PC-3 (cell line): ENCODE measurements around the gene BRD4. TPM values are rescaled to one million over a fixed set of nuclear protein-coding genes. Genes with fewer than 3 reads are reported as not detected.

Experiments
- ATAC-seq: fragments of 200-7000 bp; cut with Tn5 transposase; 2 replicates; pipeline ENCODE4 v1.9.1; 2020; ENCODE audit warnings: mild to moderate bottlenecking, moderate library complexity
- BruUV-seq: library from RNA; stranded (reverse); fragments of 400-500 nt; replicated peaks from 2 replicates; lab custom pipeline; 2021; lab: Mats Ljungman, UMichigan
- CTCF ChIA-PET: fragments of 300-600 bp; sonication (Branson Sonifier 250); formaldehyde crosslinking; loops from one replicate; lab custom pipeline; 2022; ENCODE audit warnings: antibody characterized with exemption; lab: Charles Lee
- POLR2A ChIA-PET: fragments of 300-600 bp; sonication (Branson Sonifier 250); formaldehyde crosslinking; loops from one replicate; lab custom pipeline; 2022; ENCODE audit warnings: antibody characterized with exemption; ENCODE audit not compliant: unreplicated experiment; lab: Charles Lee
- DNase-seq: peaks from one replicate; pipeline ENCODE4 v3.0.0-alpha.2; 2015
- H2AFZ ChIP-seq: fragments of 300-600 bp; sonication (generic); 2 replicates; pipeline ENCODE4 v1.6.0; 2016; ENCODE audit warnings: antibody characterized with exemption, low read length
- H3F3A ChIP-seq: fragments of 300-600 bp; sonication (generic); one replicate; pipeline ENCODE4 v1.6.0; 2017; ENCODE audit warnings: antibody characterized with exemption, low read length, control low read depth, mild to moderate bottlenecking; ENCODE audit not compliant: unreplicated experiment
- H3K27ac ChIP-seq: fragments of 300-600 bp; sonication (generic); 2 replicates; pipeline ENCODE4 v1.5.1; 2016; ENCODE audit warnings: mild to moderate bottlenecking, low read length
- H3K27me3 ChIP-seq: fragments of 300-600 bp; sonication (generic); 2 replicates; pipeline ENCODE4 v1.6.1; 2016; ENCODE audit warnings: low read length, mixed read lengths
- H3K36me3 ChIP-seq: fragments of 300-600 bp; sonication (generic); 2 replicates; pipeline ENCODE4 v1.6.1; 2016; ENCODE audit warnings: low read depth, mixed run types, low read length, mixed read lengths
- H3K4me1 ChIP-seq: fragments of 300-600 bp; sonication (generic); 2 replicates; pipeline ENCODE4 v1.5.1; 2016; ENCODE audit warnings: low read length; ENCODE audit not compliant: insufficient read depth
- H3K4me2 ChIP-seq: fragments of 300-600 bp; sonication (generic); 2 replicates; pipeline ENCODE4 v1.6.0; 2016; ENCODE audit warnings: low read length
- H3K4me3 ChIP-seq: fragments of 300-600 bp; sonication (generic); 2 replicates; pipeline ENCODE4 v1.5.1; 2016; ENCODE audit warnings: mild to moderate bottlenecking, low read length, mixed read lengths
- H3K79me2 ChIP-seq: fragments of 300-600 bp; sonication (generic); 2 replicates; pipeline ENCODE4 v1.6.1; 2017; ENCODE audit warnings: low read length, mixed read lengths
- H3K9ac ChIP-seq: fragments of 300-600 bp; sonication (generic); 2 replicates; pipeline ENCODE4 v1.6.0; 2016; ENCODE audit warnings: mild to moderate bottlenecking, low read length
- H3K9me2 ChIP-seq: fragments of 300-600 bp; sonication (generic); replicated peaks from 2 replicates; pipeline ENCODE4 v1.6.1; 2016; ENCODE audit warnings: mixed run types, low read length, mixed read lengths
- H3K9me3 ChIP-seq: fragments of 300-600 bp; sonication (generic); 2 replicates; pipeline ENCODE4 v1.6.1; 2016; ENCODE audit warnings: low read length, mixed read lengths
- H4K20me1 ChIP-seq: fragments of 300-600 bp; sonication (generic); 2 replicates; pipeline ENCODE4 v1.6.1; 2016; ENCODE audit warnings: low read length, mixed read lengths
- EZH2 ChIP-seq: fragments of 300-600 bp; sonication (generic); IDR thresholded peaks from one replicate; pipeline ENCODE4 v1.6.1; 2017; ENCODE audit warnings: antibody characterized with exemption, mild to moderate bottlenecking, low read length; ENCODE audit not compliant: unreplicated experiment
- EZH2phosphoT487 ChIP-seq: fragments of 300-600 bp; sonication (generic); IDR thresholded peaks from 2 replicates; pipeline ENCODE4 v1.6.1; 2018; ENCODE audit warnings: mild to moderate bottlenecking, antibody characterized with exemption, low read length, borderline replicate concordance
- intact Hi-C: fragments of 100-400 bp; cut with micrococcal nuclease; formaldehyde crosslinking; loops from 2 replicates; pipeline ENCODE4 v1.9.0; 2023
- total RNA-seq: library from RNA; depleted of rRNA; stranded (reverse); fragments of >200 nt; gene quantifications from 2 replicates; pipeline ENCODE4 v1.2.3, GENCODE V29; 2014
- TF ChIP-seq, protein P1 (sequence below): fragments of 300-600 bp; sonication (generic); conservative IDR thresholded peaks from 2 replicates; pipeline ENCODE4 v1.5.1; 2017; ENCODE audit warnings: antibody characterized with exemption, low read depth, mild to moderate bottlenecking, low read length

The BRD4 gene
- total RNA-seq, 1 experiment from 2014 or later = 20.9 TPM

DNA sequence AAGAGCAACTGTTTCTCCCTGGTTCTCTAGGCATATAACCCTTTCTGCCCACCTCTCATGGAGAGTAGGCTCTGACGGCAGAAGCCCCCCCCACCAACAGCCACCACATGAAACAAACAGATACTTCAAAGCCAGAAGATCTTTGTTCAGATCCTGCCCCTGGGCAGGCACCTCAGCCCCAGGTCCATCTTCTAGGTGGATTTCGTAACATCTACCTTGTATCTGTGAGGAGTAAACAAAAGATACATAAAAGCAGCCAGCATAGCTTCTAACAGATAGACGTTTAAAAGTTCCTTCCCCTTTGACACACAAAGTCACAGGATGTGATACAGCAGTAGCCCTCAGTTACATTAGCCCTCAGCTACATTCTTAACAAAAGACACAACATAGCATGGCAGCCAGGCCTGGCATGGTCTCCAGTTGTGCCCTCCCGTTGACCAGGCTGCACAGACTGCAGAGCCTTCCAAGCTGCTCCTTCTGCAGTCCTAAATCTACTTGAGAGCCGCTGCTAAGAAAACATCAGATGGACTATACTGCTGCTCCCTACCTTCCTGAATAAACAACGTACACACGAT is 35.4 kb downstream of the BRD4 start:
- no peak overlapping the region for H2AFZ ChIP-seq
- peak; percentile 60 for ATAC-seq
- peak overlapping the region; percentile 77 for H3K27ac ChIP-seq
- ChIA-PET CTCF (interaction anchor here (0.6 to 0.7 kb wide), 2 partner anchors 13 to 197 kb away, joined by 3 read pairs; no protein-coding TSS in a partner anchor), POLR2A (interaction anchor here (1.0 kb wide), 1 partner anchor 15 kb away, joined by 4 read pairs; no protein-coding TSS in a partner anchor)
- H3F3A ChIP-seq = peaks cover 4% of the 10 kb centered on the region
- peak; percentile 63 for DNase-seq
- no peaks in the 10 kb centered on the region for H3K9me3 ChIP-seq
- peaks cover 33% of the 10 kb centered on the region for H3K4me1 ChIP-seq
- peak overlapping the region; percentile 61 for H3K4me2 ChIP-seq
- H3K9me2 ChIP-seq = no peaks in the 10 kb centered on the region
- peaks cover 8% of the 10 kb centered on the region for H3K36me3 ChIP-seq
- TF ChIP-seq EZH2 (no peak), EZH2phosphoT487 (no peak)
- TF ChIP-seq, protein P1, sequence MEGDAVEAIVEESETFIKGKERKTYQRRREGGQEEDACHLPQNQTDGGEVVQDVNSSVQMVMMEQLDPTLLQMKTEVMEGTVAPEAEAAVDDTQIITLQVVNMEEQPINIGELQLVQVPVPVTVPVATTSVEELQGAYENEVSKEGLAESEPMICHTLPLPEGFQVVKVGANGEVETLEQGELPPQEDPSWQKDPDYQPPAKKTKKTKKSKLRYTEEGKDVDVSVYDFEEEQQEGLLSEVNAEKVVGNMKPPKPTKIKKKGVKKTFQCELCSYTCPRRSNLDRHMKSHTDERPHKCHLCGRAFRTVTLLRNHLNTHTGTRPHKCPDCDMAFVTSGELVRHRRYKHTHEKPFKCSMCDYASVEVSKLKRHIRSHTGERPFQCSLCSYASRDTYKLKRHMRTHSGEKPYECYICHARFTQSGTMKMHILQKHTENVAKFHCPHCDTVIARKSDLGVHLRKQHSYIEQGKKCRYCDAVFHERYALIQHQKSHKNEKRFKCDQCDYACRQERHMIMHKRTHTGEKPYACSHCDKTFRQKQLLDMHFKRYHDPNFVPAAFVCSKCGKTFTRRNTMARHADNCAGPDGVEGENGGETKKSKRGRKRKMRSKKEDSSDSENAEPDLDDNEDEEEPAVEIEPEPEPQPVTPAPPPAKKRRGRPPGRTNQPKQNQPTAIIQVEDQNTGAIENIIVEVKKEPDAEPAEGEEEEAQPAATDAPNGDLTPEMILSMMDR = no peak
- intact Hi-C loops = loop anchor here (2.0 to 5.0 kb wide), 2 partner anchors 14 to 35 kb away; partner anchors contain the start of gene BRD4
- peaks cover 99% of the 10 kb centered on the region for H3K79me2 ChIP-seq
- H3K27me3 ChIP-seq = no peaks in the 10 kb centered on the region
- peaks cover 86% of the 10 kb centered on the region for H4K20me1 ChIP-seq
- BruUV-seq = TSS peak; percentile 27
- no peak overlapping the region for H3K9ac ChIP-seq
- peak overlapping the region; percentile 23; the same call in 1 of the 2 replicates for H3K4me3 ChIP-seq

DNA sequence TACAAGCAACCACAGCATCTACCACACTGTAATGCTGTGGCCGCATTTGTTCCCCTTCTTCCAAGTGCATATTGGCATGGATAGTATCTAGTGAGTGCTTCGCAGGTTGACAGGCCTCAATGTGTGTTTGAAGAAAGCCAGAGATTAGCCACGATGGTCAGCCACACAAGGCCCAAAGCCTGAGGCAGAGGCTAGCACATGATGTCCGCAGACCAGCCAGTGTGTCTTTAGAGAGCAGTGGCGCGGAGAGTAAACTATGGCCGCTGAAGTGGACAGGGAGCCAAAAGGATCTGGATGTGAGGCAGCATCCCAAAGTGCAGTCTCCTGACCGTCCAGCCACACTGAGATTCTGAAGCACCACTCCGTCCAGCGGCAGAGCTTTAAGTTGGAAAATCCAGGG is 36.0 kb downstream of the BRD4 start:
- POLR2A ChIA-PET = no interaction called here
- CTCF ChIA-PET = interaction anchor here (0.7 kb wide), 1 partner anchor 13 kb away, joined by 3 read pairs; no protein-coding TSS in a partner anchor
- H4K20me1 ChIP-seq = peaks cover 89% of the 10 kb centered on the region
- peak overlapping the region; percentile 61 for H3K4me2 ChIP-seq
- no peak overlapping the region for H2AFZ ChIP-seq
- no peak overlapping the region for H3K4me3 ChIP-seq
- H3K27me3 ChIP-seq = no peaks in the 10 kb centered on the region
- H3F3A ChIP-seq = peaks cover 4% of the 10 kb centered on the region
- intact Hi-C loops = loop anchor here (2.0 to 5.0 kb wide), 2 partner anchors 14 to 36 kb away; partner anchors contain the start of gene BRD4
- TF ChIP-seq, protein P1 = no peak
- TF ChIP-seq EZH2 (no peak), EZH2phosphoT487 (no peak)
- no peaks in the 10 kb centered on the region for H3K9me3 ChIP-seq
- no peaks in the 10 kb centered on the region for H3K9me2 ChIP-seq
- no TSS peak for BruUV-seq
- no peak overlapping the region for H3K9ac ChIP-seq
- H3K4me1 ChIP-seq = peaks cover 33% of the 10 kb centered on the region
- ATAC-seq (no peak), DNase-seq (no peak)
- H3K27ac ChIP-seq = peak overlapping the region; percentile 77
- peaks cover 100% of the 10 kb centered on the region for H3K79me2 ChIP-seq
- peaks cover 8% of the 10 kb centered on the region for H3K36me3 ChIP-seq

DNA sequence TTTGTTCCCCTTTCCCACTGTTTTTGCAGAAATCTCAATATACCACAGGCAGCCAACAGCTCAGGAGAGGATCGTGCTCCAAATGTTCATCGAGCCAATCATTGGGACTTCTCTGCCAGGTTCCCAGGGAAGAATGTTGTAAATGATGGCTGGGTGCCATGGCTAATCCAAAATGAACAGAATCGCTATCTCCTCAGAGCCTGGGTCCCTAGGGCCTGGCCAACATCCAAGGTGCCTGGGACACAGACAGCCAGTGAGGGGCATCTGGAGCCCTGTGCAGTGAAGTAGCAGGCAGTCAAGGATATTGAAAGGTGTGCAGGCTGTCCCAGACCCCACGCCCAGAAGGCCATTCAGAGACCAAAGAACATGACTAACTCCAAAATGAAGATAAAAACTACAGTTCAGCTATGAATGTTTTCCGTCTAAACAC is 37.8 kb downstream of the BRD4 start:
- no peak overlapping the region for H2AFZ ChIP-seq
- H3K27me3 ChIP-seq = no peaks in the 10 kb centered on the region
- H3K9ac ChIP-seq = no peak overlapping the region
- no peak for TF ChIP-seq EZH2
- no peak overlapping the region for H3K4me3 ChIP-seq
- peaks cover 33% of the 10 kb centered on the region for H3K4me1 ChIP-seq
- H4K20me1 ChIP-seq = peaks cover 91% of the 10 kb centered on the region
- peaks cover 4% of the 10 kb centered on the region for H3F3A ChIP-seq
- no peak overlapping the region for H3K4me2 ChIP-seq
- peaks cover 100% of the 10 kb centered on the region for H3K79me2 ChIP-seq
- no peak for DNase-seq
- intact Hi-C loops = no loop called here
- CTCF ChIA-PET = no interaction called here
- POLR2A ChIA-PET = no interaction called here
- H3K9me2 ChIP-seq = no peaks in the 10 kb centered on the region
- BruUV-seq = no TSS peak
- H3K36me3 ChIP-seq = peaks cover 8% of the 10 kb centered on the region
- no peak for ATAC-seq
- no peaks in the 10 kb centered on the region for H3K9me3 ChIP-seq
- no peak overlapping the region for H3K27ac ChIP-seq
